Measurements from ENCODE around the gene ABHD12B. TPM values are rescaled to one million over a fixed set of nuclear protein-coding genes. Genes with fewer than 3 reads are reported as not detected.

Gene ABHD12B
- total RNA-seq, 1 experiment from 2014 or later, result 0.37 TPM

DNA sequence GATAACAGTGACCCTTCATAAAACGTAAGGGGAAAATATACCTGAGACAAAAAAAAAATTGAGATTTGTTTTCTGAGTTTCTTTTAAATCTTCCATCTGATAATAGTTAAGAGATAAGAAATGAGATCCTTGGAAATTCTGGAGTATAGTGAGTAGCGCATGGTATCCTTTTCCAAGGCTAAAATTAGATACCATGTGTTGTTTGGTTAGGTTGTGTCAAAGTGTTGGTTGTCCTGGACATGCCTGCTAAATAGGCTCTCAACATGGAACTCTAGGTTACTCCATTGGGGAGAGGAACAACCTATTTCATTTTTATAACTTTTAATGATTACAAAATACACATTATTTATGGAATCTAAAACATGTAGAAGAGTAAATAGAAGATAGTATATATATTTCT is 57.7 kb downstream of the ABHD12B start:
- H3K4me3 ChIP-seq (ENCODE audit: low read depth, low read length, poor library complexity, severe bottlenecking), result no peak overlapping the region
- TF ChIP-seq EZH2 (IDR thresholded peaks at IDR 0.05; ENCODE audit: borderline replicate concordance, low read depth, low read length, poor library complexity, severe bottlenecking), result no peak
- TF ChIP-seq, protein P1, sequence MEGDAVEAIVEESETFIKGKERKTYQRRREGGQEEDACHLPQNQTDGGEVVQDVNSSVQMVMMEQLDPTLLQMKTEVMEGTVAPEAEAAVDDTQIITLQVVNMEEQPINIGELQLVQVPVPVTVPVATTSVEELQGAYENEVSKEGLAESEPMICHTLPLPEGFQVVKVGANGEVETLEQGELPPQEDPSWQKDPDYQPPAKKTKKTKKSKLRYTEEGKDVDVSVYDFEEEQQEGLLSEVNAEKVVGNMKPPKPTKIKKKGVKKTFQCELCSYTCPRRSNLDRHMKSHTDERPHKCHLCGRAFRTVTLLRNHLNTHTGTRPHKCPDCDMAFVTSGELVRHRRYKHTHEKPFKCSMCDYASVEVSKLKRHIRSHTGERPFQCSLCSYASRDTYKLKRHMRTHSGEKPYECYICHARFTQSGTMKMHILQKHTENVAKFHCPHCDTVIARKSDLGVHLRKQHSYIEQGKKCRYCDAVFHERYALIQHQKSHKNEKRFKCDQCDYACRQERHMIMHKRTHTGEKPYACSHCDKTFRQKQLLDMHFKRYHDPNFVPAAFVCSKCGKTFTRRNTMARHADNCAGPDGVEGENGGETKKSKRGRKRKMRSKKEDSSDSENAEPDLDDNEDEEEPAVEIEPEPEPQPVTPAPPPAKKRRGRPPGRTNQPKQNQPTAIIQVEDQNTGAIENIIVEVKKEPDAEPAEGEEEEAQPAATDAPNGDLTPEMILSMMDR (conservative IDR thresholded peaks at IDR 0.05; ENCODE audit: low read depth, low read length), result no peak
- CTCF ChIA-PET, result no interaction called here
- H3K4me1 ChIP-seq (ENCODE audit: insufficient read depth, low read length, poor library complexity, severe bottlenecking), result no peaks in the 10 kb centered on the region
- no peak for DNase-seq (ENCODE audit: low spot score)
- intact Hi-C loops (cut with micrococcal nuclease; ENCODE audit: unreplicated experiment), result no loop called here
- no peaks in the 10 kb centered on the region for H3K36me3 ChIP-seq (ENCODE audit: insufficient read depth, low read length, poor library complexity, severe bottlenecking)
- POLR2A ChIA-PET (ENCODE audit: low non-redundant PET), result no interaction called here
- no peaks in the 10 kb centered on the region for H3K9me3 ChIP-seq (ENCODE audit: low read depth, low read length, poor library complexity, severe bottlenecking)
- no peaks in the 10 kb centered on the region for H3K27me3 ChIP-seq (replicated peaks; ENCODE audit: insufficient read depth, low read depth, low read length, poor library complexity)
- no TSS peak for BruUV-seq (replicated peaks)
- no peak overlapping the region for H3K27ac ChIP-seq (ENCODE audit: low read depth, low read length, poor library complexity, severe bottlenecking)

DNA sequence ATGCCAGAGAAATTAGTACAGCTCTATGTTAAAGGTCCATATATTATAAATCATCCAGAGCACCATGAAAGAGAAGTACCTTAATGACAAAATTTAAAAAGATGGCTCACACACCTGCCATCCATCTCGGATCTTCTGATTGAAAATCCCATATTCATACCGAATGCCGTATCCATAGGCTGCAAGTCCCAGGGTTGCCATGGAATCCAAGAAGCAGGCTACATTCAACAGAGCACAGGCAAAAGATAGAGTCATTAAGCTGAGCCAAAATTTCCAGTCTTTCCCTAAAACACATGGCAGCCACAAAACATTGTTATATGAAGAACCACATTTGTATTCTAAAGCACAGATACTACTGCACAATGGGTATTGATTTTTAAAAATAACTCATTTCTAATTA is 59.7 kb downstream of the ABHD12B start:
- POLR2A ChIA-PET (ENCODE audit: low non-redundant PET), result no interaction called here
- CTCF ChIA-PET, result interaction anchor here (0.6 kb wide), 1 partner anchor 71 kb away, joined by 5 read pairs; no protein-coding TSS in a partner anchor

DNA sequence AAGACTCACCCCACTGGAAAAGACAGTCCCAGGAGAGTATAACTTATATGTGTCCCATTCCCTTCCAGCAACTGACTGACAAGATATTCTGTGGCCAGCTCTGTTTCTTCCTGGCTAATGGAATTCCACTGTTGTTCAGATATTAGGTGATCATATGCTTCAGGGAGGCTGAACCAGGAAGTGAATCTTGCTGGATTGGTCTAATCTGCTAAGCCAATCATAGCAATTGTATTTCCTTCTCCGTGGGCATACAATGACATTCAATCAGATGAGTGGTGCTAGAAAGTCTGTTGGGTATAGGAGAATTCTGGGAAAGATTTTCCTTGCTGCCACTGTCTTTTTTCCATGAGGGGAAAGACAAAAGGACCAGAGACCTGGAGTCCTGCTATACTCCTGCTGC is 60.3 kb downstream of the ABHD12B start:
- Histone ChIP-seq H3K36me3 (ENCODE audit: insufficient read depth, low read length, poor library complexity, severe bottlenecking) (no peaks in the 10 kb centered on the region), H3K27ac (ENCODE audit: low read depth, low read length, poor library complexity, severe bottlenecking) (no peak overlapping the region), H3K9me3 (ENCODE audit: low read depth, low read length, poor library complexity, severe bottlenecking) (no peaks in the 10 kb centered on the region), H3K4me3 (ENCODE audit: low read depth, low read length, poor library complexity, severe bottlenecking) (no peak overlapping the region), H3K27me3 (replicated peaks; ENCODE audit: insufficient read depth, low read depth, low read length, poor library complexity) (no peaks in the 10 kb centered on the region), H3K4me1 (ENCODE audit: insufficient read depth, low read length, poor library complexity, severe bottlenecking) (peaks cover 4% of the 10 kb centered on the region)
- ChIA-PET POLR2A (ENCODE audit: low non-redundant PET) (interaction anchor here (0.6 kb wide), 1 partner anchor 1588 kb away, joined by 4 read pairs; no protein-coding TSS in a partner anchor), CTCF (no interaction called here)
- no peak for DNase-seq (ENCODE audit: low spot score)
- intact Hi-C loops (cut with micrococcal nuclease; ENCODE audit: unreplicated experiment), result no loop called here
- TF ChIP-seq, protein P1 (conservative IDR thresholded peaks at IDR 0.05; ENCODE audit: low read depth, low read length), result no peak
- TF ChIP-seq EZH2 (IDR thresholded peaks at IDR 0.05; ENCODE audit: borderline replicate concordance, low read depth, low read length, poor library complexity, severe bottlenecking), result no peak
- no TSS peak for BruUV-seq (replicated peaks)

More for the DNA sequence above, 59.7 kb downstream of the ABHD12B start:
- no peak overlapping the region for H3K27ac ChIP-seq (ENCODE audit: low read depth, low read length, poor library complexity, severe bottlenecking)
- TF ChIP-seq, protein P1 (conservative IDR thresholded peaks at IDR 0.05; ENCODE audit: low read depth, low read length), result no peak
- no peak for TF ChIP-seq EZH2 (IDR thresholded peaks at IDR 0.05; ENCODE audit: borderline replicate concordance, low read depth, low read length, poor library complexity, severe bottlenecking)
- no peak for DNase-seq (ENCODE audit: low spot score)
- no peaks in the 10 kb centered on the region for H3K4me1 ChIP-seq (ENCODE audit: insufficient read depth, low read length, poor library complexity, severe bottlenecking)
- no peaks in the 10 kb centered on the region for H3K27me3 ChIP-seq (replicated peaks; ENCODE audit: insufficient read depth, low read depth, low read length, poor library complexity)
- no TSS peak for BruUV-seq (replicated peaks)
- intact Hi-C loops (cut with micrococcal nuclease; ENCODE audit: unreplicated experiment), result no loop called here
- no peaks in the 10 kb centered on the region for H3K9me3 ChIP-seq (ENCODE audit: low read depth, low read length, poor library complexity, severe bottlenecking)
- no peaks in the 10 kb centered on the region for H3K36me3 ChIP-seq (ENCODE audit: insufficient read depth, low read length, poor library complexity, severe bottlenecking)
- H3K4me3 ChIP-seq (ENCODE audit: low read depth, low read length, poor library complexity, severe bottlenecking), result no peak overlapping the region

All from A673 (cell line).